Amniotic epithelial cell (primary cell): ENCODE measurements around the gene CDK2.
"Not testable (repeated sequence)": the region's sequence is repeated elsewhere in the genome, so short reads cannot be mapped to it uniquely, and the experiment has no call there.

Experiments used
- DNase-seq: peaks from one replicate; pipeline ENCODE4 v3.0.0-alpha.2; 2010; ENCODE audit warnings: low read depth

Gene CDK2

GRCh38 chr12:55982319-55982936 lies 15.8 kb downstream of the CDK2 start:
- DNase-seq: peak; percentile 59

GRCh38 chr12:55983232-55983842 lies 16.7 kb downstream of the CDK2 start:
- DNase-seq: peak; percentile 38

- no peak for DNase-seq
Measured at GRCh38 chr12:55984861-55985260, 18.2 kb downstream of the CDK2 start.

- no peak for DNase-seq
Measured at GRCh38 chr12:55985341-55985740, 18.7 kb downstream of the CDK2 start.

GRCh38 chr12:55985976-55986375 lies 19.3 kb downstream of the CDK2 start:
- DNase-seq: not testable (repeated sequence)

GRCh38 chr12:55991110-55991509 lies 24.5 kb downstream of the CDK2 start:
- DNase-seq: no peak

- no peak for DNase-seq
Measured at GRCh38 chr12:55993230-55993853, 26.7 kb downstream of the CDK2 start.

- no peak for DNase-seq
Measured at GRCh38 chr12:55995366-55995765, 28.7 kb downstream of the CDK2 start.

- peak; percentile 54 for DNase-seq
Measured at GRCh38 chr12:55996201-55996714, 29.6 kb downstream of the CDK2 start.

GRCh38 chr12:55996715-55997534 lies 30.3 kb downstream of the CDK2 start, which contains the start of gene SUOX:
Gene SUOX, plus strand, starts transcription at chr12:55997276. Its CDS starts 4,946 bp downstream, at chr12:56002222.
- DNase-seq: peak; percentile 97

- no peak for DNase-seq
Measured at GRCh38 chr12:55997535-55997859, 30.9 kb downstream of the CDK2 start.

- not testable (repeated sequence) for DNase-seq
Measured at GRCh38 chr12:55999522-55999921, 32.9 kb downstream of the CDK2 start.

- not testable (repeated sequence) for DNase-seq
Measured at GRCh38 chr12:55999999-56000540, 33.4 kb downstream of the CDK2 start.

GRCh38 chr12:56001487-56002100 lies 35.0 kb downstream of the CDK2 start:
- DNase-seq: no peak

- peak; percentile 17 for DNase-seq
Measured at GRCh38 chr12:56003376-56003775, 36.7 kb downstream of the CDK2 start.

GRCh38 chr12:56004211-56004610 lies 37.6 kb downstream of the CDK2 start:
- DNase-seq: no peak

GRCh38 chr12:56007564-56008559 lies 41.2 kb downstream of the CDK2 start:
- DNase-seq: no peak

- DNase-seq: peak; percentile 62
Measured at GRCh38 chr12:56010111-56010570, 43.5 kb downstream of the CDK2 start.

GRCh38 chr12:56011509-56012090 lies 45.0 kb downstream of the CDK2 start:
- DNase-seq: peak; percentile 75

- no peak for DNase-seq
Measured at GRCh38 chr12:56013482-56013881, 46.9 kb downstream of the CDK2 start.
